IMR-90 (cell line): Measurements from ENCODE around the gene KDM4B. TPM values are rescaled to one million over a fixed set of nuclear protein-coding genes. Genes with fewer than 3 reads are reported as not detected.

Source experiments
- ATAC-seq: fragments of 200-7000 bp; cut with Tn5 transposase; 2 replicates; pipeline ENCODE4 v1.9.1; 2020; ENCODE audit warnings: low read depth, mild to moderate bottlenecking, moderate library complexity
- BruUV-seq: library from RNA; stranded (reverse); fragments of 400-500 nt; replicated peaks from 2 replicates; lab custom pipeline; 2021; lab: Mats Ljungman, UMichigan
- CTCF ChIA-PET: fragments of 300-600 bp; formaldehyde crosslinking; extraction: SDS; loops from one replicate; lab custom pipeline; 2021; ENCODE audit warnings: antibody characterized with exemption; lab: Yijun Ruan, JAX
- POLR2A ChIA-PET: fragments of 300-600 bp; sonication (Branson Sonifier 250); formaldehyde crosslinking; loops from one replicate; lab custom pipeline; 2022; ENCODE audit warnings: antibody characterized with exemption; ENCODE audit not compliant: unreplicated experiment; lab: Charles Lee
- DNase-seq: peaks from one replicate; pipeline ENCODE4 v3.0.0; 2013
- H2AFZ ChIP-seq: replicated peaks from 2 replicates; pipeline ENCODE3; 2013; ENCODE audit warnings: low read length, mild to moderate bottlenecking; ENCODE audit not compliant: poor library complexity
- H2AK5ac ChIP-seq: 2 replicates; pipeline ENCODE4 v1.6.1; 2013; ENCODE audit warnings: low read depth, low read length, inconsistent platforms
- H2AK9ac ChIP-seq: replicated peaks from 2 replicates; pipeline ENCODE3; 2013; ENCODE audit warnings: mild to moderate bottlenecking, low read depth, low read length, moderate library complexity; ENCODE audit not compliant: poor library complexity
- H2BK120ac ChIP-seq: 2 replicates; pipeline ENCODE4 v1.6.1; 2013; ENCODE audit warnings: low read depth, low read length, inconsistent platforms
- H2BK15ac ChIP-seq: 3 replicates; pipeline ENCODE4 v1.6.1; 2013; ENCODE audit warnings: low read depth, low read length, inconsistent platforms
- H2BK20ac ChIP-seq: 2 replicates; pipeline ENCODE4 v1.6.1; 2013; ENCODE audit warnings: low read depth, mild to moderate bottlenecking, inconsistent platforms, low read length, moderate library complexity
- H2BK5ac ChIP-seq: 2 replicates; pipeline ENCODE4 v1.6.1; 2013; ENCODE audit warnings: mild to moderate bottlenecking, low read depth, low read length, inconsistent platforms; ENCODE audit not compliant: poor library complexity, severe bottlenecking
- H3K14ac ChIP-seq: replicated peaks from 2 replicates; pipeline ENCODE4 v1.6.1; 2013; ENCODE audit warnings: low read depth, low read length, inconsistent platforms
- H3K18ac ChIP-seq: 2 replicates; pipeline ENCODE4 v1.6.1; 2013; ENCODE audit warnings: low read depth, low read length, control low read depth
- H3K23ac ChIP-seq: 2 replicates; pipeline ENCODE4 v1.6.1; 2013; ENCODE audit warnings: low read depth, low read length, inconsistent platforms
- H3K27ac ChIP-seq: 2 replicates; pipeline ENCODE4 v1.5.1; 2013; ENCODE audit warnings: mild to moderate bottlenecking, control low read depth, low read length; ENCODE audit not compliant: insufficient read depth
- H3K27me3 ChIP-seq: 2 replicates; pipeline ENCODE4 v1.6.1; 2013; ENCODE audit warnings: low read length; ENCODE audit not compliant: control insufficient read depth, insufficient read depth
- H3K36me3 ChIP-seq: 2 replicates; pipeline ENCODE4 v1.6.1; 2013; ENCODE audit warnings: low read length, mixed read lengths; ENCODE audit not compliant: control insufficient read depth, insufficient read depth
- H3K4ac ChIP-seq: 2 replicates; pipeline ENCODE4 v1.6.1; 2013; ENCODE audit warnings: low read depth, low read length, inconsistent platforms
- H3K4me1 ChIP-seq: 2 replicates; pipeline ENCODE4 v1.6.1; 2013; ENCODE audit warnings: low read length, mixed read lengths; ENCODE audit not compliant: control insufficient read depth, insufficient read depth
- H3K4me2 ChIP-seq: 2 replicates; pipeline ENCODE4 v1.6.1; 2013; ENCODE audit warnings: low read depth, mild to moderate bottlenecking, control low read depth, low read length, moderate library complexity
- H3K4me3 ChIP-seq: 2 replicates; pipeline ENCODE4 v1.5.1; 2013; ENCODE audit warnings: low read depth, mild to moderate bottlenecking, control low read depth, low read length, moderate library complexity; ENCODE audit not compliant: insufficient read depth
- H3K56ac ChIP-seq: 2 replicates; pipeline ENCODE4 v1.6.1; 2013; ENCODE audit warnings: low read length, inconsistent platforms; ENCODE audit not compliant: insufficient read depth; ENCODE audit errors: extremely low read depth
- H3K79me1 ChIP-seq, 2 experiments: 2 replicates each; pipeline ENCODE4 v1.6.1; 2013; ENCODE audit warnings: low read length in 2 of 2, inconsistent platforms in 1 of 2, low read depth in 1 of 2
- H3K9ac ChIP-seq: 2 replicates; pipeline ENCODE4 v1.6.1; 2013; ENCODE audit warnings: low read depth, low read length, control low read depth
- H3K9me1 ChIP-seq: 2 replicates; pipeline ENCODE4 v1.6.1; 2013; ENCODE audit warnings: low read length, inconsistent platforms; ENCODE audit not compliant: insufficient read depth
- H3K9me3 ChIP-seq: 2 replicates; pipeline ENCODE4 v1.6.1; 2013; ENCODE audit warnings: low read length; ENCODE audit not compliant: control insufficient read depth, insufficient read depth
- H4K20me1 ChIP-seq: 2 replicates; pipeline ENCODE4 v1.6.1; 2013; ENCODE audit warnings: low read length, inconsistent platforms; ENCODE audit not compliant: insufficient read depth
- H4K5ac ChIP-seq: 2 replicates; pipeline ENCODE4 v1.6.1; 2013; ENCODE audit warnings: mild to moderate bottlenecking, low read depth, low read length, control low read depth
- H4K8ac ChIP-seq, 2 experiments: 2 replicates each; pipeline ENCODE4 v1.6.1; 2013; ENCODE audit warnings: low read depth in 2 of 2, low read length in 2 of 2, control low read depth in 1 of 2, inconsistent platforms in 1 of 2
- H4K91ac ChIP-seq: 2 replicates; pipeline ENCODE4 v1.6.1; 2013; ENCODE audit warnings: low read depth, low read length, inconsistent platforms; ENCODE audit not compliant: insufficient read depth
- BHLHE40 ChIP-seq: fragments of 150-350 bp; IDR thresholded peaks from 2 replicates; pipeline ENCODE4 v1.6.1; 2016; ENCODE audit warnings: mild to moderate bottlenecking, low read depth, low read length
- CHD1 ChIP-seq: IDR thresholded peaks from 2 replicates; pipeline ENCODE4 v1.6.1; 2012; ENCODE audit warnings: low read depth, low read length, improper control_type of control experiment
- FOS ChIP-seq: fragments of 150-350 bp; IDR thresholded peaks from 2 replicates; pipeline ENCODE4 v1.6.1; 2016; ENCODE audit warnings: low read depth, low read length
- MAZ ChIP-seq: IDR thresholded peaks from 2 replicates; pipeline ENCODE4 v1.6.1; 2012; ENCODE audit warnings: low read depth, mild to moderate bottlenecking, low read length, improper control_type of control experiment, moderate library complexity, borderline replicate concordance
- NFE2L2 ChIP-seq: fragments of 150-350 bp; IDR thresholded peaks from 2 replicates; pipeline ENCODE4 v1.6.1; 2016; ENCODE audit warnings: low read depth, mild to moderate bottlenecking, low read length
- POLR2A ChIP-seq: IDR thresholded peaks from 2 replicates; pipeline ENCODE4 v1.6.1; 2012; ENCODE audit warnings: mild to moderate bottlenecking, low read depth, low read length
- SMC3 ChIP-seq: fragments of 150-350 bp; IDR thresholded peaks from 2 replicates; pipeline ENCODE4 v1.6.1; 2016; ENCODE audit warnings: low read depth, mild to moderate bottlenecking, antibody characterized with exemption, low read length, moderate library complexity
- WGBS, 2 experiments: methylation state at CpG; one replicate each; pipeline versions ENCODE4 v1.1.5 to v1.1.7; 2013; ENCODE audit warnings: missing lambda C conversion rate in 2 of 2; ENCODE audit not compliant: insufficient read length in 1 of 2; ENCODE audit errors: extremely low coverage in 2 of 2; 5-methylcytosine and 5-hydroxymethylcytosine counted together
- dilution Hi-C: fragments of 300-500 bp; cut with HindIII; formaldehyde crosslinking; loops from one replicate; pipeline ENCODE4 v1.14.3; 2018; ENCODE audit warnings: low sequenced_read_pairs; ENCODE audit not compliant: unreplicated experiment
- in situ Hi-C: fragments of 300-500 bp; cut with MboI; formaldehyde crosslinking; loops from 3 replicates; pipeline ENCODE4 v1.14.3; 2019; ENCODE audit warnings: low sequenced_read_pairs, inconsistent platforms, mixed read lengths
- intact Hi-C: fragments of 100-400 bp; cut with micrococcal nuclease; formaldehyde crosslinking; loops from 2 replicates; pipeline ENCODE4 v1.10.0; 2022
- polyA plus RNA-seq, 3 experiments: library from polyadenylated mRNA; depleted of rRNA; stranded (reverse); fragments of >200 nt; gene quantifications; 2 replicates each; pipeline ENCODE4 v1.2.3, GENCODE V29; 2012; ENCODE audit warnings: low replicate concordance in 1 of 3
- total RNA-seq: library from RNA; depleted of rRNA; stranded (reverse); fragments of >200 nt; gene quantifications from 2 replicates; pipeline ENCODE4 v1.2.3, GENCODE V29; 2012
- TF ChIP-seq, protein P1 (sequence below): conservative IDR thresholded peaks from 2 replicates; pipeline ENCODE4 v1.5.1; 2012; ENCODE audit warnings: mild to moderate bottlenecking, low read depth, low read length, improper control_type of control experiment
- TF ChIP-seq, protein P2 (sequence below): fragments of 150-350 bp; IDR thresholded peaks from 2 replicates; pipeline ENCODE4 v1.6.1; 2017; ENCODE audit warnings: mild to moderate bottlenecking, antibody characterized with exemption, low read length, low read depth

Gene KDM4B
- total and polyA plus RNA-seq, 2 of the 4 experiments (the other 2 are of a cell fraction), result 5.0 to 17.9 TPM

DNA sequence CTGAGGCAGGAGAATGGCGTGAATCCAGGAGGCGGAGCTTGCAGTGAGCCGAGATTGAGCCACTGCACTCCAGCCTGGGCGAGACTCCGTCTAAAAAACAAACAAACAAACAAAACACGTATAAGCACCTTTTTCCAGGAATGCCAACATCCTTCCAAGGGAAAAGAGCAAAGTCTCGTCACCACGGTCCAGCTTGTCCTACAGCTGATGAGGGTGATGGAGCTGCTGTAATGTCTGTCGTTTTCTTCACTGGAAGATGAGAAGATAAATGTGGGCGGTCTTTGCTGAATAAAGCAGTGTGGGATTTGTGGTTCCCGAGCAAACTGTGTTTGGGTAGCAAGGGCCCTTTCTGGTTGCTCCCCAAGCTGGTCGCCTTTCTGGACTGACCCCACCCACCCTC, 205.1 kb downstream of the KDM4B start (continued):
- TF ChIP-seq, protein P1, sequence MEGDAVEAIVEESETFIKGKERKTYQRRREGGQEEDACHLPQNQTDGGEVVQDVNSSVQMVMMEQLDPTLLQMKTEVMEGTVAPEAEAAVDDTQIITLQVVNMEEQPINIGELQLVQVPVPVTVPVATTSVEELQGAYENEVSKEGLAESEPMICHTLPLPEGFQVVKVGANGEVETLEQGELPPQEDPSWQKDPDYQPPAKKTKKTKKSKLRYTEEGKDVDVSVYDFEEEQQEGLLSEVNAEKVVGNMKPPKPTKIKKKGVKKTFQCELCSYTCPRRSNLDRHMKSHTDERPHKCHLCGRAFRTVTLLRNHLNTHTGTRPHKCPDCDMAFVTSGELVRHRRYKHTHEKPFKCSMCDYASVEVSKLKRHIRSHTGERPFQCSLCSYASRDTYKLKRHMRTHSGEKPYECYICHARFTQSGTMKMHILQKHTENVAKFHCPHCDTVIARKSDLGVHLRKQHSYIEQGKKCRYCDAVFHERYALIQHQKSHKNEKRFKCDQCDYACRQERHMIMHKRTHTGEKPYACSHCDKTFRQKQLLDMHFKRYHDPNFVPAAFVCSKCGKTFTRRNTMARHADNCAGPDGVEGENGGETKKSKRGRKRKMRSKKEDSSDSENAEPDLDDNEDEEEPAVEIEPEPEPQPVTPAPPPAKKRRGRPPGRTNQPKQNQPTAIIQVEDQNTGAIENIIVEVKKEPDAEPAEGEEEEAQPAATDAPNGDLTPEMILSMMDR, result no peak
- no peak for TF ChIP-seq POLR2A
- TF ChIP-seq FOS, result no peak
- TF ChIP-seq MAZ, result no peak

DNA sequence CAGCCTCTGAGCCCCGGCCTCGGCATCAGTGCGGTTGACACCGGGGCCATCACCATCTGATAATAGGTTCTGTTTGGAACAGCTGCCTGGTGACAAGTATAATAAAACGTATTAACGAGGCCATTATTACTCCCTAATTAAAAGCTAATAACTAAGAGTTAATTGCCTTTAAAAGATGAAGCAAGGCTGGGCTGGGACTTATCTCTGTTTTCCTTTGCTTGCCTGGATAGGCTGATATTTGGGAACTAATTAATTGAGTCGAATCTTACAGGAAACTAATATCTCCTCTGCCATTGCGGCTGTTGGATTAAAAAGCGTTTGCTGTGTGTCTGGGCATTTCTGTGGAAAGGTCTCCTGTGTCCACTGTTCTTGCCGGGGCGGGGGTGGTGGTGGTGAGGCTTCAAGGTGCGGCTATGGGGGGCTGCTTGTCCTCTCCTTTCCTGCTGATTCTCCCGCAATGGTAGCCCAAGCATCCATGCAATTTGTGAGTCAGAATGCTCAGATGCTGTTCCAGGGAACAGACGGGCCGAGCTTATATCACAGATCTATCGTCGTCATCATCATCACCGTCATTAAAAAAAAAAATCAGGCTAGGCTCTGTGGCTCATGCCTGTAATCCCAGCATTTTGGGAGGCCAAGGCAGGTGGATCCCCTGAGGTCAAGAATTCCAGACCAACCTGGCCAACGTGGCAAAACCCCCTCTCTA, 209.0 kb downstream of the KDM4B start:
- Histone ChIP-seq H3K36me3 (no peaks in the 10 kb centered on the region), H3K56ac (no peak overlapping the region), H4K5ac (no peak overlapping the region), H3K9me3 (no peaks in the 10 kb centered on the region), H4K91ac (no peak overlapping the region), H4K8ac (no peak overlapping the region), H2BK15ac (no peak overlapping the region; the same call in 2 of the 3 replicates), H3K9ac (no peak overlapping the region), H3K4me2 (no peak overlapping the region), H3K27ac (no peak overlapping the region), H2AK9ac (no peak overlapping the region), H2BK120ac (0 out of 2 replicates have a peak overlapping the region, but pooled peaks have one; percentile 32), H3K9me1 (no peaks in the 10 kb centered on the region), H3K4ac (no peak overlapping the region), H3K4me3 (no peak overlapping the region), H2AK5ac (peak overlapping the region; percentile 56; the same call in 1 of the 2 replicates), H2BK20ac (no peak overlapping the region), H3K27me3 (no peaks in the 10 kb centered on the region), H4K20me1 (peaks cover 5% of the 10 kb centered on the region), H3K79me1 (no peaks in the 10 kb centered on the region), H2AFZ (no peak overlapping the region), H3K18ac (no peak overlapping the region), H3K23ac (no peak overlapping the region), H3K4me1 (0 out of 2 replicates have a peak, but pooled peaks cover 2% of the 10 kb centered on the region), H3K14ac (no peak overlapping the region), H2BK5ac (no peak overlapping the region)
- dilution Hi-C loops, result no loop called here
- ATAC-seq, result no peak
- no peak for DNase-seq
- intact Hi-C loops, result loop anchor here (10.0 kb wide), 1 partner anchor 167 kb away; the partner anchor contains the start of gene PTPRS
- no TSS peak for BruUV-seq
- in situ Hi-C loops, result no loop called here
- WGBS, 2 experiments, result 89% methylated on average over 6 of the region's 19 CpGs; no CpG with 5 or more reads in 1 of the 2 experiments
- TF ChIP-seq POLR2A (no peak), BHLHE40 (no peak), CHD1 (no peak), SMC3 (no peak), NFE2L2 (no peak), FOS (no peak)
- TF ChIP-seq, protein P2, sequence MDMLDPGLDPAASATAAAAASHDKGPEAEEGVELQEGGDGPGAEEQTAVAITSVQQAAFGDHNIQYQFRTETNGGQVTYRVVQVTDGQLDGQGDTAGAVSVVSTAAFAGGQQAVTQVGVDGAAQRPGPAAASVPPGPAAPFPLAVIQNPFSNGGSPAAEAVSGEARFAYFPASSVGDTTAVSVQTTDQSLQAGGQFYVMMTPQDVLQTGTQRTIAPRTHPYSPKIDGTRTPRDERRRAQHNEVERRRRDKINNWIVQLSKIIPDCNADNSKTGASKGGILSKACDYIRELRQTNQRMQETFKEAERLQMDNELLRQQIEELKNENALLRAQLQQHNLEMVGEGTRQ, result no peak
- ChIA-PET POLR2A (no interaction called here), CTCF (no interaction called here)
